ENCODE measurements around the gene PDSS2.
"Not testable (repeated sequence)": the region's sequence is repeated elsewhere in the genome, so short reads cannot be mapped to it uniquely, and the experiment has no call there.

The PDSS2 gene

DNA sequence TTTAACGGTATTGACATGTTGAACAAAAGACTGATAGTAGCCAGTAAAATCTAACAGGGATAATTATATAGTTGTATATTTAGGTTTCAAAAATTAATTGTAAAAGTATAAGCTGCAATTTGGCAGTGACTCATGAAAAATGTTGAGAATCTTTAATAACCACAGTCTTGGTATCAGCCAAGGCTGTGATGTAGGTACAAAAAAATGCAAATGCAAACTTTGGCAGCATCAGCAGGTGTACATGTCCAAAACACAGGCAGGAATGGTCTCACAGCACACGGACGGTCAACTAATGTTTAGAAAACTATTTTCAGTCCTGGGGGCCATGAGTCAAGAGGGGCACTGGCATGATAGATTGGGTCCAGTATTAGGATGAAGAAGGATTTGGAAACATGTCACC, 285.6 kb downstream of the PDSS2 start:
- DNase-seq (ENCODE audit: low read depth, low spot score): no peak

- no peak for DNase-seq (ENCODE audit: low read depth, low spot score)
Observed at GRCh38 chr6:107171513-107171912, 287.9 kb downstream of the PDSS2 start.

GRCh38 chr6:107164299-107164698, 295.1 kb downstream of the PDSS2 start:
- DNase-seq (ENCODE audit: low read depth, low spot score): not testable (repeated sequence)

GRCh38 chr6:107161521-107161920, 297.8 kb downstream of the PDSS2 start:
- DNase-seq (ENCODE audit: low read depth, low spot score): no peak

DNA sequence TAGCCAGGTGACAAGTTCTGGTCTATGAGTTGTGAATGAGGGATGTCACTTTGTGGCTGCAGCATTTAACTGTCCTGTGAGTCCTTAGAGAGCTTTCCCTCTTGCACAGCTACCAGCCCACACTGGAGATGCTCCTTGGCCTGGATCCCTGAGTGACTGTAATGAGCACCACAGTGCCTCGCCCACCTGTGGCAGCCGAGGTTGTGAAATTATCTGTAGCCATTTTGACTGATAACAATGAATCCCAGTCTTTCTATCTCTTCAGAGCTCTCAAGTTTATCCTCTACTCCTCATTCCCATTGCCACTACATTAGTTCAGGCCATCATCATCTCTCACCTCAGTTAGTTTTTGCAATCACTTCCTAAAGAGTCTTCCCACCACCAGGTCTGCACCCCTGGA, 302.7 kb downstream of the PDSS2 start:
- DNase-seq (ENCODE audit: low read depth, low spot score): no peak

DNA sequence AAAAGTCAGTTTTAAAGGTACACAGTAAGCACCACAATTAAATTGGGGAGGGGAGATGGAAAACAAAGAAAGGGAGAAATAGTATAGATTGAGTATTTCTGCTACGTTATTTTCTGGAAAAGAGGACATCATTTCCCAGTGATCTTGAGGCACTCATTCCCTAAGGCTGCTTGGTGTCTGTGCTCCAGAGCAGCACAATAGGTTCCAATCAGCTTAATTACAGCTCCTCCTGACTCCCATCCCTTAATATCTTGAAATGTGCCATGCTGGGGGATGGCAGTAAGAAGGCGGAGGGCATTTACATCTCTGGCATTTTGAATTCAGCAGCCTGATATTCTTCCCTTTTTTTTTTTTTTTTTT, 304.6 kb downstream of the PDSS2 start:
- no peak for DNase-seq (ENCODE audit: low read depth, low spot score)

DNA sequence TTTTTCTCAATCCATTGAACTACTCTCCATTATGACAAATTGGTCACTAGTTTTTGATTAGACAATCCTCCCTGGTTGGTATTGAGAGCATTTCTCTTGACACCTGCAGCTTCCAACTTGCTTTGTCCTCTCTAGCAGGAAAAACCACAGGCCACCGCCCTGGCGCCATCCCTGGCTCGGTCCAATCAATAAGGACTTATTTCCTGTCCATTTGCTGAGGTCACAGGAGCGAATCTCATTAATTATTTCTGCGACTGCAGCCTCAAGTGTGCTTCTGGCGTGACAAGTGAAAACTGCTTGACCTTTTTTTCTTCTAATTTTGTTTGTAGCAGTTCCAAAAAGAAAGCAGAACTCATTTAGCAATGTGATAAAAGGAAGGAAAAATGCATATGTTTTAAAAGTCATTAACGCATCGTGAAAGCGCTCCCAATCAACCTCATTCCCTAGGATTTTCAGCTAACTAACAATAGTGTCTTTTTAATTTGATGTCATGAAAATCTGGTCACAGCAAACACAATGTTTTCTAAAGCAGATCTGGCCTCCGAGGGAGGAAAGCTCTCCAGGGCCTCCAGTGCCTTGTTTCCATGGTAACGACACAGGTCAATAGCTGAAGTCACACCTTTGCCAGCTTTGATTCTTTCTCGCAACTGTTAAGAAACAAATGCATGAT, 305.1 kb downstream of the PDSS2 start:
- no peak for DNase-seq (ENCODE audit: low read depth, low spot score)

DNA sequence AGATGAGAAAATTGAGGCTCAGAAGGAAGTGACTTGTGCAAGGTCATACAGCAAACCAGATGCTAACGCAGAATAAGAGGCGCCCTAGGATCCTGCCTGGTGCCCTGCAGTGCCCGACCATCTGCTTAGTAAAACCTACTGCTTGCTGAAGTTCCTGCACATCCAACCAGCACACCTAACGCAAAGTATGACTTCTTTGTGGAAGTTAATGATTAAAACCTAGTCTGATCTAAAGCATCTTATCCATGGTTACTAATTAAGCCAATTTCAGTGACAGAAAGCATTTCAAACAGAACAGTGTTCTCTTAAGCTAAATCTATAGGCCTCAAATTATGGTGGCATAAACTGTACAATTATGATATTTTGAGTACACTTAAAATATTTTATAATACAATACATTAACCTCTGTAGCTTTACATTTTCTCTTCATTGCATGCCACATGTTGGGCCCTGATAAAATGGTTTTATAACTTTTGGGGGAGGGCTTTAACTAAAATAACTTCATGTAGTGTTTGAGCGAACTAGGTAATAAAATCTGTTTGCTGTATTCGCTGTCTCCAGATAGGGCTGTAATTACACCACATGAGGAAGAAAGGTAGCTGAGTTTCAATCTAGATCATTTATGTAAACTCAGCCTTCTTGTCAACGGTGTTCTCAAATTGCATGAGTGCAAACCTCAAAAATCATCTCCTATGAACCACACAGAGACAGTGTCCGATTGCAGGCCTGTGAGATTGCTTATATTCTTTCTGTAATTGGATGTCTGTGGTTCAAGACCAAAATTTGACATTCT, 306.5 kb downstream of the PDSS2 start:
- no peak for DNase-seq (ENCODE audit: low read depth, low spot score)

- DNase-seq (ENCODE audit: low read depth, low spot score): no peak
Observed at GRCh38 chr6:107144666-107145065, 314.7 kb downstream of the PDSS2 start.

DNA sequence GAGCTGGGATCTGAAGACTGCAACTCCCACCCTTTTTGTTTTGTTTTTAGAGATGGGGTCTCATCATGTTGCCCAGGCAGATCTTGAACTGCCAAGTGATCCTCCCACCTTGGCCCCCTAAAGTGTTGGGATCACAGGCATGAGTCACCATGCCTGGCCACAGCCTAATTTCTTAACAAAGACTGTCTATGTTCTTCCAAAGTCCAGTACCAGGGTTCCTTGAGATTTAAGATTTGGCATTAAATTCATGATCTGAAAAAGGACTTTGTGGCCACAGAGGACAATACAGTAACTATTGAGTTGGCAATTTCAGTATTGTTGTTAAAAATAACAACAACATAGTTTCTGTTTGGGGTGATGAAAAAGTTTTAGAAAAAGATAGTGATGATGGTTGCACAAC, 315.4 kb downstream of the PDSS2 start:
- DNase-seq (ENCODE audit: low read depth, low spot score): no peak

DNA sequence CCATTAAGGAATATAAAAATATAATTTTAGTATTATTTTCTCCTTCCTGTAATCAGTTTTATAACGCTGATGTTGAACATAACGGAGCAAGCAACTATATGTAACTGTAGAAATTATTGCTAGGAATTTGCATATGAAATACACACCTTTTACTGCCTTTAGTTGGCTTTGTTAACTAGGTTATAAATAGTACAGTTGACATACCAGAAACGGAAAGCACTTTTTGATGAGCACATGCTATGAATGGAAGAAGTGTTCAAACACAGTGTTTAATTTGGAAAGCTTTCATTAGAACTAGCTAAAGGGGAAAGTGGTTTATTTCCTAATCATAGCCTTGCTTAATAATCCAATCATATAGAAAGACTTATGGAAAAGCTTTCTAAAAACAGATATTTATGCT, 318.8 kb downstream of the PDSS2 start:
- no peak for DNase-seq (ENCODE audit: low read depth, low spot score)

GRCh38 chr6:107136324-107136723, 323.0 kb downstream of the PDSS2 start:
- DNase-seq (ENCODE audit: low read depth, low spot score): not testable (repeated sequence)

DNA sequence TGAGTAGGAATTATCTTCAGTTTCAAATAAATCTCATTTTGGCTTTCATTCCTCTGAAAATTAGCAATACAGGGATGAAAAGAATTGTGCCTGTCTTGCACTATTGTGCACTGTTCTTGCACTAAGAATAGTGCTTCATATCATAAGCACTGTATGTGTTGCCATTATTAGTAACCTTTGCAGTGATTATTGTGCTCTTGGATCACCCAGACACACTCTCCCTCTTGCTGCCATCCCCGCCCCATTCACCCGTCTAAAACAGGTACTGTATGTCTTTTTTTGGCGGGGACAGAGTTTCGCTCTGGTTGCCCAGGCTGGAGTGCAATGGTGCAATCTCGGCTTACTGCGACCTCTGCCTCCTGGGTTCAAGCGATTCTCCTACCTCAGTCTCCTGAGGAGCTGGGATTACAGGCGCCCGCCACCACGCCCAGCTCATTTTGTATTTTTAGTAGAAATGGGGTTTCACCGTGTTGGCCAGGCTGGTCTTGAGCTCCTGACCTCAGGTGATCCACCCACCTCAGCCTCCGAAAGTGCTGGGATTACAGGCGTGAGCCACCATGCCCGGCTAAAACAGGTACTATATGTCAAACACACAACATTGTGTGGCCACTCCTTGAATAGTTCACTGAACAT, 324.2 kb downstream of the PDSS2 start:
- DNase-seq (ENCODE audit: low read depth, low spot score): not testable (repeated sequence)

DNA sequence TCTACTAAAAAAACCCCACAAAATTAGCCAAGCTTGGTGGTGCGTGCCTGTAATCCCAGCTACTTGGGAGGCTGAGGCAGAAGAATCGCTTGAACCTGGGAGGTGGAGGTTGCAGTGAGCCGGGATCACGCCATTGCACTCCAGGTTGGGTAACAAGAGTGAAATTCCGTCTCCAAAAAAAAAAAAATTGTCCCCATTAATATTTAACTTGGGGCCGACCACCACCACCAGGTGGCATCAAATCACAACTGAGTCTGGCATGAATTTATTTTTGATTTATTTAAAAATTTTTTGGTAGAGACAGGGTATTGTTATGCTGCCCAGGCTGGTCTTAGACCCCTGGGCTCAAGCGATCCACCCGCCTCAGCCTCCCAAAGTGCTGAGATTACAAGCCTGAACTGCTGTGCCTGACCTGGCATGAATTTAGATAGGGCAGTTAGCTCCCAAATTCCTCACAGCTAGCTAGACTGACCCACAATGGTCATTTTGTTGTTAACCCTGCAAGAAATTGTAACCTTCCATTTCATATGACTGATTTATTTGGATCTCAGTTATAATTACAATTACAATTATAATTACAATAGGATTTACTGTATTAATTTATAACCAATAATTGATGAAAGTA, 326.9 kb downstream of the PDSS2 start:
- DNase-seq (ENCODE audit: low read depth, low spot score): no peak

- no peak for DNase-seq (ENCODE audit: low read depth, low spot score)
Observed at GRCh38 chr6:107129370-107129925, 329.9 kb downstream of the PDSS2 start.

GRCh38 chr6:107128577-107128976, 330.8 kb downstream of the PDSS2 start:
- no peak for DNase-seq (ENCODE audit: low read depth, low spot score)

DNA sequence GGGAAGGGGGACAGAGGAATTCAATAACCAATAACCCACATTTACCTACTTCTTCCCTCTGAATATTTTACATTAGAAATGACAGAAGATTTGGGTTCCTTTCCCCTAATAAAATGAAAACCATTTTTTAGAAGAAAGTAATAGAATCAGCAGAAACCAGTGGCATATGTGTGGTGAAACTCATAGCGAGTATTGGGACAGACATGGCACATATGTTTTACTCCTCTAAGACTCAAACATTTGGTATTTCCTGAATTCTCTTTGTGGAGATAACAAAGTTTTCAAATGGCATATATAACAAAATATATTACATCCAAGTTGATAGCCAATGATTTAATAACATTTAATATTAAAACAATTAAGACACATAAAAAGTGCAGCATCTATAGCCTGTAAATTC, 331.2 kb downstream of the PDSS2 start:
- no peak for DNase-seq (ENCODE audit: low read depth, low spot score)

- DNase-seq (ENCODE audit: low read depth, low spot score): no peak
Observed at GRCh38 chr6:107125771-107126170, 333.6 kb downstream of the PDSS2 start.

GRCh38 chr6:107124934-107125348, 334.4 kb downstream of the PDSS2 start:
- DNase-seq (ENCODE audit: low read depth, low spot score): no peak

DNA sequence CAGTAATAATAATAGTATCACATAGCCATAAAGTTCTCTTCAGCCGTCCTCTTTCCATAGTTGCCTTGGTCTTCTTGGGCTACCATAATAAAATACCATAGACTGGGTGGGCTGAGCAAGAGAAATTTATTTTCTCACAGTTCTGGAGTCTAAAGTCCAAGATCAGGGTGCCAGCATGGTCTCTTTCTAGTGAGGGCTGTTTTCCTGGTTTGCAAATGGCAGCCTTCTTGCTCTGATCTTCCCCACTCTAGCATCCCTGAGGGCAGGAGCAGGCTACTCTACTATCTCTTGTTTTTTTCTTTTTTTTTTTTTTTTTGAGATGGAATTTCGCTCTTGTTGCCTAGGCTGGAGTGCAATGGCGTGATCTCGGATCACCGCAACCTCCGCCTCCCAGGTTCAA, 335.9 kb downstream of the PDSS2 start:
- no peak for DNase-seq (ENCODE audit: low read depth, low spot score)

DNA sequence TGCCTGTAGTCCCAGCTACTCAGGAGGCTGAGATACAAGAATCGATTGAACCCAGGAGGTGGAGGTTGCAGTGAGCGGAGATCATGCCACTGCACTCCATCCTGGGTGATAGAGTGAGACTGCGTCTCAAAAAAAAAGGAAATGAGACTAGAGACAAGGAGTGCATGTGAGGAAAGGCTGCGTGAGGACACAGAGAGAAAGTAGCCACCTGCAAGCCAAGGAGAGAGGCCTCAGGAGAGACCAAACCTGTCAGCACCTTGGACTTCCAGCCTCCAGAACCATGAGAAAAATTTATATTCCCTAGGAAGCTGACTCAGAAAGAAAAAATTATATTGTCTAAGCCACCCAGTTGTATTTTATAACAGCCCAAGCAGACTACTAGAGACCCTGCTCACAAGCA, 336.6 kb downstream of the PDSS2 start:
- no peak for DNase-seq (ENCODE audit: low read depth, low spot score)

GRCh38 chr6:107121964-107122495, 337.3 kb downstream of the PDSS2 start:
- DNase-seq (ENCODE audit: low read depth, low spot score): no peak
